T-helper 2 cell (primary cell): ENCODE measurements around the gene ALG2.
A peak's percentile ranks its signal among the peaks of the same experiment; 100 is the strongest.

Experiments
- DNase-seq, 5 experiments: peaks; one replicate each; pipeline versions ENCODE4 v3.0.0 to v3.0.0-alpha.2; 2012 to 2022

ALG2 gene

GRCh38 chr9:99190597-99191283, 31.0 kb downstream of the ALG2 start:
- DNase-seq: no peak

GRCh38 chr9:99189887-99190596, 31.7 kb downstream of the ALG2 start:
- no peak for DNase-seq

DNA sequence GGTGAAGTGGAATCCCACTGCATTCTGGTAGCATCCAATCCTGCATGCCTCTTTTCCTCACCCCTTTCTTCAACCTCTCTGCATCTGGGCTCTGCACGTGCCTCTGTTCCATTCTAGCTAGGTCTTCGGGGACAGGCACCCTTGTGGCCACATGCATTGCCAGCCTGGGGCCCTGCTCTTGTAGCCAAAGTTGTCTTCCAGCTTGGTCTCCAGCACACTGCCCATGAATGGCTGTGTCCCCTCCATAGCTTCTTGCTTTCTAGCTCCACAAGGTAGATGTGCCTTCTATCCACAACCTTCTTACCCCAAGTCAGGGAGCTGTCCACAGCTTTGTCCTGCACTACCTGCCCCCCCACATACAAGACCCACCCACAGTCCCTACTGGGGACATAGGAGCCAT, 32.6 kb downstream of the ALG2 start:
- no peak for DNase-seq

GRCh38 chr9:99187311-99187710, 34.4 kb downstream of the ALG2 start:
- DNase-seq: no peak

DNA sequence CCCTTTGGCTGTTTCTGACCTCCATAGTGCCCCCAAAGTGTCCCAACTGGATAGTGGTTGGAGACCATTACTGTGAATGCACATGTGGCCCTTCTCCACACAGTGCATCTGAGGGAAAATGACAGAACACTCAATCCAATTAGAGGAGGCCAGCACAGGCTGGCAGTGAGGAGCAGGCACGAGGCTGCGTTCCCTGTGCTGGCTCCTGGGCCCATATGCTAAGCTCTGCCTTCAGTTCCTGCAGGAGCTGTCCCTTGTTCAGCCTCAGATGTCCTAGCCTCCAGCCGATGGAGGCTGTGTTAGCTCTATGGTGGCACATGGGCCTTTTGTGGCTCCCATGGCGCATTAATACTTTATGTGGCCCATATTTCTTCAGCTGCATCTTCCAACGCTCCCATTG, 35.8 kb downstream of the ALG2 start:
- no peak for DNase-seq

DNA sequence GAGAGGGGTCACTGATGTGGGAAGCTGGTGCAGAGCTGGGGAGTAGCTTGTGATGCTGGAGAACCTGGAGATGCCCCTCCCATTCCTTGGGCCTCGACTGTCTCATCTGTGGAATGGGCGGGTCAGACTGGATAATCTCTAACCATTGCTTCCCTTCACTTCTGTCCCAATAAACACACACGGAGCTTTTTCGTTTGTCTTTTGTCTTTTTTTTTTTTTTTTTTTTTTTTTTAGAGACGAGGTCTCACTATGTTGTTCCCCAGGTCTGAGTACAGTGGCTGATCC, 36.5 kb downstream of the ALG2 start:
- DNase-seq: no peak

GRCh38 chr9:99184475-99185347, 37.0 kb downstream of the ALG2 start:
- peak; percentile 37 to 86 (median 60) for DNase-seq

- no peak for DNase-seq
Measured at GRCh38 chr9:99184110-99184474, 37.6 kb downstream of the ALG2 start.

DNA sequence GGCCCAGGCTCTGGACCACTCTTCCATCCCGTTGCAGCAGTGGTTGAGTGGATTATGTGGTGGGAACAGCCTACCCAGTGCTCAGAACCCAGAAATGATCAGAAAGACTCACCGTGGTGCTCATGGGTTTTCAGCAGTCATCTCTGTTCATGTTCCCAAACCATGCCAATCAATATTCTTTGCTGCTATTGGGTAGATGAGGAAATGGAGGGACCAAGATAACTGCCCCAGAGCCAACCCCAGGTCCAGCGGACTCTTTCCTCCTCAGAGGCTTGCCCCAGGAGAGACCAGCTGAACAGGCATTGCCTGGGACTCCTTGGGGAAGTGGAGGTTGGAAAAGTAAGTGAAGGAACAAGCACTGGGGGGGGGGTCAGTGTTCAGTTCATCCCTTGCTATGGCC, 38.1 kb downstream of the ALG2 start:
- no peak for DNase-seq

GRCh38 chr9:99182356-99182755, 39.4 kb downstream of the ALG2 start:
- no peak for DNase-seq

DNA sequence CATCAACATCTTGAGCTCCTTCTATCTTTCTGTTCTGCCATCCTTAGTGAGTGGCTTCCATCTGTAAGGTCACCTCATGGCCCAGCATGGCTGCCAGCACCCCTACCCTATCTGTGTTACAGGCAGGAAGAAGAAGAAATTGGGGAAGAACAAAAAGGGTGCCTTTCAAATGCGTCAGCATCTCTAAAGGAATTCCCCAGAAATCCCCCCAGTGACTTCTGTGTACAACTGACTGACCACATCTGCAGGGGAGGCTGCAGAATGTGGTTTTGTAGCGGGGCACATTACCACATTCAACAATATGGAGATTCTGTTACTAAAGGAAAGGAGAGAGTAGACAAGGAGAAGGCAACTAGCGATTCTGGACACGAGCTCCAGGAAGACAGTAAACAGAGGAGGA, 40.1 kb downstream of the ALG2 start:
- DNase-seq: peak in 1 of 5 experiments; percentile 73

- DNase-seq: no peak
Measured at GRCh38 chr9:99181206-99181605, 40.5 kb downstream of the ALG2 start.

GRCh38 chr9:99180662-99181061, 41.1 kb downstream of the ALG2 start:
- DNase-seq: no peak

GRCh38 chr9:99180199-99180598, 41.5 kb downstream of the ALG2 start:
- DNase-seq: peak in 1 of 5 experiments; percentile 85

DNA sequence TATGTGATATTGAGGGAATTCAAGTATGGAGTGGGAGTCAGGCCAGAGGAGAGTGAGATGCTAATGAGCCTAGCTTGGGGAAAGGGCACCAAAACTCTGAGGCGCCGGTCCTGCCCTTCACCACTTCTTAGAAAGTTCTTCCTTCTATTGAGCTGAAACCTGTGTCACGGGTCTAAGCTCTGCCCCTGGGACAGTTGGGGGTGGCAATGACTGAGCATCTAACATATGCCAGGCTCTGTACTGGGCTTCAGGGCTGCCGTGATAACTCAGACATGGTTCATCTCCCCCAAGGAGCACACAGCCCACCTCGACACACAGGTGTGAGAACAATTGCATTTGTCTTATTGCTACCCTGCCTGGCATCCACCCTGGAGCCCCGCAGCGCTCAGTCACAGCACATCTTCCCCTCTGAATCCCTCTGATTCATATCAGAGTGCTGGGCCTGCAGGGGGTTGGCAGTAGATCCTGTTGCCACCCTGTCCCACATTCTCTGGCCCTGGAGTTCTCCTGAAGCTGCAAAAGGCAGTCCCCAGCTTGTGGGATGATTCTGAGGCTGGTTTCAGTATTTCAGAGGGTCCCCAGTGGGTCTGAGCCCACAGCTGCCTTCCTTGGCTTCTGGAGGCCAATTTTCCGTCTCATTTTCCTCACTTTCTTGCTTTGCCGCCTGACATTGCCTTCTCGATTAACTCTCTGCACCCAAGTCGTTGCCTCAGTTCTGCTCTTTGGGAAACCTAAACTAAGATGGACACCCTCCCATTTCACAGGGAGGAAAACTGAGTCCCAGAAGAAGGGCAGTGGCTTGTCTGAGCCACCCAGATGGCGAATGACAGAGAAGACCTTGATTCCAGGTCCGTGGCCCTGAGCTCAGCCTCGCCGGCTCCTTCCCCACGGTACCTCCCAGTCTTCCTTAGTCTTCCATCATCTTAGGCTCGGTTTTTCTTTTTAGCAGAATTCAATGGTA, 42.5 kb downstream of the ALG2 start:
- DNase-seq: no peak

DNA sequence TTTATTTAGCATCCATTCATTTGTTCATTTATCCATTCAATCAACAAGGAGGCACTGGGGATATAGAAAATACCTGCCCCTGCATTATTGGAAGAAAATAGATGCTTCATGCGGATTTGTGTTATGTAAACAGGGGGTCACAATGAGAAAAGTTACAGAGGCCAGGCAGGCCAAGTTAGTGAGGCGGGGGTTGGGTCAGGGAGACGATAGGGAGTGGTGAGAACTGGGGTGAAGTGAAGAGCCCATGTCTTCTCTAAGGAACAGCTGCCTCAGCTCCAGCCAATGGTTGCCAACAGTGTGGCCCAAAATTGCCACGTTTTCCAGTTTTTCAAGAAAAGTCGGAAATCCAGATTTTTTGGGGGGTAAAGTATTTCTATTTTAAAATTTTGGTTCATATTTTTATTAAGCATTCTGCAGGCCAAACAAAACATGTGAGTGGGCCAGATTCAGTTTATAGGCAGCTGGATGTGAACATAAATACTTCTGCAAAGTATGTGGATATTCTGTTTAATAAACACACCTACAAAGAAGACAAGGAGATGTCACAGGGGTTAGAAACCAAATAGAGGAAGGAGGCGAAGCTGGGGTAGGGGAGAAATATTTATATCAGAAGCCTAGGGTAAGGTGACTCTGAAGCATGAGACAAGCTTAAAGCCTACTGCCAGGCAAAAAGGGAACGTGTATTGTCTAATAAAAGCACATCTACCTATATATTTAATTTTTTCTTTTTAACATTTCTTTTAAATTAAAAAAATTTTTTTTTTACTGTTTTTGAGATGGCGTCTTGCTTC, 44.0 kb downstream of the ALG2 start:
- DNase-seq: no peak

DNA sequence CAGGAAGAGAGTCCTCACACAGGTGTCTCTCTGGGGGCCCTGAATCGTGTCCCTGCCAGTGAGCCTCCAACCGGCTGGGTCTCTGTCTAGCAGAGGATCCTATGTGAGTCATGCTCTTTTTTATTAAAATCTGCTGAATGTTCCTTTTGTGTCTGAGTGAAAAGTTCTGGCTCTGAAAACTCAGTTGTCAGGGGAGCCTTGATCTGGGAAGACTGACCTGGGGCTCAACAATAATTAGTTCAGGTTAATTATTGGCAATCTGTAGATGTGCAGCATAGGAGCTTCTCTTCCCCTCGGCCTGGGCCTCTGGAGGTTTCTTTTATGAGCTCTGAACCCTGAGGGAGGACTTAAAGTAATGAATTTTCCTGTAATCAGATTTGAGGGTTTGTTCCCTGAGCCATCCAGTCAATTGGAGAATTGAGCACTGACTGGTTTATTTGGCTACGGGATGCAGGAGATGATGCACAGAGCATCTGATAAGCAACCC, 45.2 kb downstream of the ALG2 start:
- no peak for DNase-seq

DNA sequence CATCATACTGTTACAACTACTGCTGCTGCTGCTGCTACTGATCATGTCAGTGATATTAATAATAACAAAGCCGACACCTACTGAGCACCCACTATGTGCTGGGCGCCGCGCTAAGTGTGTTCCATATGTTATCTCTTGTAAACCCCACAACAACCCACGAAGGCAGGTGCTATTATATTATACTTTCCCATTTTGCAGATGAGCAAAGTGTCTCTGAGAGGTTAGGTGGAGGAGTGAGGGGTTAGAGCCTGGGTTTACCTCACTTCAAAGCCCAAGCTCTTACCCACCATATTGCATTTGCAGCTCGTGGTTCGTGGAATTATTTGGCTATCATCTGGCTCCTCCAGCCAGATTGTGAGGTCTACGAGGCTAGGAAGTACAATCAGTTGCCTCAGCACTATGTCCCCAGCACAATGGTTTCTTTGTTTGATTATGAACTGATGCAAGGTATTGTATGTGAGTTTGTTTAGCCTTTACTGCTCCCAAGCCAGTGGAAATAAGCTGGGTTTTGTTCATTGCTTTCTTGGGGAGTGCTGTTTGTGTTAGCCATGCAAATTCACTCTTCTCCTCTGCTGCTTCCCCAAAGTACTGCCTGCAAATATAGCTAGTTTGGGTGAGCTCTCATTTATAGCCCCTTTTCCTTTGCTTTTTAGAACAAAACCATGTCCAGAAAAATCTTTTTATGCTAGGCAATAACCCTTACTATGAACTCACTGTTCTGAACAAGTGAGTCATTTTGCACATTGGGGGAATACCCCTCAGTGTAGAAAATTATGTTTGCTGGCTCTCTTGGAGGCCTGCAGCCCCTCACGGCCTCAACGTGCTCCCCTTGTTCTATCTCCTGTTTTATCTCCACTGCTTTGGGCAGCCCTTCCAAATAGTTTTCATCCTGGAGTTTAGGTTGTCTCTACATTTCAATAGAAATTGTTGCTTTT, 47.9 kb downstream of the ALG2 start:
- DNase-seq: peak in 1 of 5 experiments; percentile 38

GRCh38 chr9:99172124-99173091, 49.3 kb downstream of the ALG2 start:
- no peak for DNase-seq
